A673 (cell line): ENCODE measurements around the gene DIS3L.

Experiments used
- EZH2 ChIP-seq: fragments of 200-600 bp; sonication (generic); IDR thresholded peaks from 2 replicates; pipeline ENCODE4 v1.6.1; 2017; ENCODE audit warnings: borderline replicate concordance, low read depth, mild to moderate bottlenecking, mixed read lengths, antibody characterized with exemption, low read length; ENCODE audit not compliant: poor library complexity, severe bottlenecking
- TF ChIP-seq, protein P1 (sequence below): fragments of 300-800, 200-600 bp; sonication (generic); conservative IDR thresholded peaks from 2 replicates; pipeline ENCODE4 v1.5.1; 2017; ENCODE audit warnings: low read depth, mild to moderate bottlenecking, antibody characterized with exemption, low read length, moderate library complexity, mixed read lengths

DNA sequence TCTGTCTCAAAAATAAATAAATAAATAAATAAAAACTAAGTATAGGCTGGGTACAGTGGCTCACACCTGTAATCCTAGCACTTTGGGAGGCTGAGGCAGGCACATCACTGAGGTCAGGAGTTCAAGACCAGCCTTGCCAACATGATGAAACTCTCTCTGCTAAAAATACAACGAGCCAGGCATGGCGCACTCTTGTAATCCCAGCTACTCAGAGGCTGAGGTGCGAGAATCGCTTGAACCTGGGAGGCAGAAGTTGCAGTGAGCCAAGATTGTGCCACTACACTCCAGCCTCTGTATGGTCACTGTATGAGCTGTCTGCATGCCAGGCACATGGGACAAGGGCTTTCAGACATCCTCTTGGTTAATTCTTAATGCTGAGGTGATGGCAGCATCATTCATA lies 34.4 kb downstream of the DIS3L start:
- TF ChIP-seq, protein P1, sequence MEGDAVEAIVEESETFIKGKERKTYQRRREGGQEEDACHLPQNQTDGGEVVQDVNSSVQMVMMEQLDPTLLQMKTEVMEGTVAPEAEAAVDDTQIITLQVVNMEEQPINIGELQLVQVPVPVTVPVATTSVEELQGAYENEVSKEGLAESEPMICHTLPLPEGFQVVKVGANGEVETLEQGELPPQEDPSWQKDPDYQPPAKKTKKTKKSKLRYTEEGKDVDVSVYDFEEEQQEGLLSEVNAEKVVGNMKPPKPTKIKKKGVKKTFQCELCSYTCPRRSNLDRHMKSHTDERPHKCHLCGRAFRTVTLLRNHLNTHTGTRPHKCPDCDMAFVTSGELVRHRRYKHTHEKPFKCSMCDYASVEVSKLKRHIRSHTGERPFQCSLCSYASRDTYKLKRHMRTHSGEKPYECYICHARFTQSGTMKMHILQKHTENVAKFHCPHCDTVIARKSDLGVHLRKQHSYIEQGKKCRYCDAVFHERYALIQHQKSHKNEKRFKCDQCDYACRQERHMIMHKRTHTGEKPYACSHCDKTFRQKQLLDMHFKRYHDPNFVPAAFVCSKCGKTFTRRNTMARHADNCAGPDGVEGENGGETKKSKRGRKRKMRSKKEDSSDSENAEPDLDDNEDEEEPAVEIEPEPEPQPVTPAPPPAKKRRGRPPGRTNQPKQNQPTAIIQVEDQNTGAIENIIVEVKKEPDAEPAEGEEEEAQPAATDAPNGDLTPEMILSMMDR, result no peak
- no peak for TF ChIP-seq EZH2
